Naive B cell (primary cell): Measurements from ENCODE around the gene FER1L5. TPM values are rescaled to one million over a fixed set of nuclear protein-coding genes. Genes with fewer than 3 reads are reported as not detected.

Source experiments
- ATAC-seq, 2 donors: fragments of 150-1000 bp; cut with Tn5 transposase; 2 replicates each; pipeline ENCODE4 v1.10.0; 2021; ENCODE audit warnings: low read depth in 2 of 2, mild to moderate bottlenecking in 2 of 2, moderate library complexity in 2 of 2
- DNase-seq: peaks from one replicate; pipeline ENCODE4 v3.0.0; 2022
- H3K27ac Mint-ChIP-seq, 6 donors: one replicate each; pipeline ENCODE4 v1.8.0; 2020 to 2022; ENCODE audit warnings: mild to moderate bottlenecking in 6 of 6, mixed read lengths in 6 of 6, moderate library complexity in 5 of 6, inconsistent platforms in 2 of 6
- H3K27me3 Mint-ChIP-seq, 3 donors: one replicate each; pipeline ENCODE4 v1.8.0; 2021 to 2022; ENCODE audit warnings: mixed read lengths in 3 of 3, mild to moderate bottlenecking in 1 of 3
- H3K36me3 Mint-ChIP-seq, 2 donors: one replicate each; pipeline ENCODE4 v1.8.0; 2020 to 2022; ENCODE audit warnings: mixed read lengths in 2 of 2, inconsistent platforms in 1 of 2, mild to moderate bottlenecking in 1 of 2
- H3K4me1 Mint-ChIP-seq, 3 donors: one replicate each; pipeline ENCODE4 v1.8.0; 2020 to 2022; ENCODE audit warnings: mixed read lengths in 3 of 3, inconsistent platforms in 1 of 3, mild to moderate bottlenecking in 1 of 3, moderate library complexity in 1 of 3
- H3K4me3 Mint-ChIP-seq, 8 donors: one replicate each; pipeline ENCODE4 v1.8.0; 2020 to 2022; ENCODE audit warnings: mild to moderate bottlenecking in 8 of 8, mixed read lengths in 8 of 8, moderate library complexity in 8 of 8, inconsistent platforms in 2 of 8
- H3K9me3 Mint-ChIP-seq, 7 donors: one replicate each; pipeline ENCODE4 v1.8.0; 2020 to 2022; ENCODE audit warnings: mixed read lengths in 7 of 7, mild to moderate bottlenecking in 5 of 7, inconsistent platforms in 2 of 7, moderate library complexity in 1 of 7
- polyA plus RNA-seq, 6 donors: library from polyadenylated mRNA; unstranded; fragments of 300-500 nt; fragmentation: Illumina TruSeq; gene quantifications; one replicate each; pipeline ENCODE4 v1.2.3, GENCODE V29; 2021; ENCODE audit warnings: low read depth in 6 of 6

The FER1L5 gene
- polyA plus RNA-seq, 6 donors from 2014 or later = not detected

GRCh38 chr2:96689431-96689991 is 46.9 kb downstream of the FER1L5 start:
- ATAC-seq = no peak
- Mint-ChIP-seq H3K9me3 (no peaks in the 10 kb centered on the region), H3K4me1 (no peaks in the 10 kb centered on the region), H3K4me3 (no peak overlapping the region), H3K36me3 (no peaks in the 10 kb centered on the region), H3K27ac (no peak overlapping the region), H3K27me3 (peaks cover 0 to 9% (median 1%) of the 10 kb centered on the region in 3 donors)
- no peak for DNase-seq

DNA sequence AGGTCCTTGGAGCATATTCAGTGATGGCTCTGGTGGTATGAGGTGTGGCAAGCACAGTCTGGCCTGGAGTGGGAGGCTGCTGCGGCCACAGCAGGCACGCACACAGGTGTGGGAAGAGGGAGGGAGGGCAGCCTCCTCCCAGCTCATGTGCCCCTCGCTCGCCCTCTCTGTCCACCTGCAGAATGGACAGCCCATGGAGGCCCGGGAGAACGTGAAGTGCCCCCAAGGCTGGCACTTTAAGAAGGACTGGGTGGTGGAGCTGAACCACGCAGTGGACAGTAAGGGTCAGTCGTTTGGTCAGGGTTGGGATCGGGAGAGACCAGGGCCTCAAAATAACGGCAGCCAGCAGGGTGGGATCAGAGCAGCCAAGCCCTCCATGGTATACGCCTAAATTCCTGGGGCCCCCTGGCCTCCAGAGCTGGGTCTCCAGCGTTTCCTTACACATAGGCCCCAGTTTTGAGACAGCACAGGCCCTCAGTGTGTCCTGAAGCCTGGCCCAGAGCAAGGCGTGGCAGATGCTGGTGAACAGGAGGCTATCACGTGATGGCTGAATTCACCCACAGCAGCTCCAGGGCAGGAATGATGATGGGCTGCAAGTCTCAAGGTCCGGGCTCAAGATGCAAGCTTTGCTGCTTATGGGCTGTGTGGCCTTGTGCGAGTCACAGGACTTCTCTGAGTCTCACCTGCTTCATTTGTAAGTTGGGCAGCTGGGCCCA is 47.9 kb downstream of the FER1L5 start:
- Mint-ChIP-seq H3K27me3 (peaks cover 0 to 8% (median 0%) of the 10 kb centered on the region in 3 donors), H3K27ac (no peak overlapping the region), H3K36me3 (no peaks in the 10 kb centered on the region), H3K9me3 (no peaks in the 10 kb centered on the region), H3K4me1 (no peaks in the 10 kb centered on the region), H3K4me3 (no peak overlapping the region)
- DNase-seq (no peak), ATAC-seq (no peak)

DNA sequence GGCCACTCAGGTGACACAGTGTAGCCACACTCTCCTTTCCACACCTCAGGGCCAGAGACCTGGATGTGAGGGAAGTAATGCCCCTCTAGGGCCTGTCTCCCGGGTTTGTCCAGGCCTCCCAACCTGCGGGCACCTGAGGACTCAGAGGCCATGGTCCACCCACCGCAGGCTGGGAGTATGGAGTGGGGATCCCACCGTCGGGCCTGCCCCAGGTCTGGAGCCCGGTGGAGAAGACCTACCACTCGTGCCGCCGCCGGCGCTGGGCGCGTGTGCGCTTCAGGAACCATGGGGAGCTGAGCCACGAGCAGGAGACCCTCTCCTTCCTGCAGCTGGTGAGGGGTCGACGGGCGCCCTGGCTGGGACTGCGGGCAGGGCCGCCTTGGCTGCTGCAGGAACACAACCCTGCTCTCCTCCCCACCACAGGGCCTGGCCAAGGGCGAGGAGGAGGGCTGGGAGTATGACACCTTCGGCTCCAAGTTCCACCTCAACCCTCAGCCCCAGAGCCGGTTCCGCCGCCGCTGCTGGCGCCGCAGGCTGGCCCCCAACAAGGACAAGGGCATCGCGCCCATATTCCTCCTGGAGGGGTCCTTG is 48.6 kb downstream of the FER1L5 start:
- Mint-ChIP-seq H3K9me3 (no peaks in the 10 kb centered on the region), H3K4me3 (no peak overlapping the region), H3K36me3 (no peaks in the 10 kb centered on the region), H3K27ac (no peak overlapping the region), H3K4me1 (no peaks in the 10 kb centered on the region), H3K27me3 (peaks cover 0 to 8% (median 0%) of the 10 kb centered on the region in 3 donors)
- ATAC-seq = no peak
- DNase-seq = no peak

- Mint-ChIP-seq H3K4me1 (no peaks in the 10 kb centered on the region), H3K27ac (peak overlapping the region in 1 of 6 donors; percentile 68), H3K4me3 (no peak overlapping the region), H3K9me3 (no peaks in the 10 kb centered on the region), H3K36me3 (no peaks in the 10 kb centered on the region), H3K27me3 (peaks cover 0 to 1% (median 0%) of the 10 kb centered on the region in 3 donors)
- ATAC-seq (no peak), DNase-seq (no peak)
Measured at GRCh38 chr2:96692094-96692971, 49.8 kb downstream of the FER1L5 start.

- Mint-ChIP-seq H3K9me3 (no peaks in the 10 kb centered on the region), H3K27me3 (no peaks in the 10 kb centered on the region), H3K36me3 (no peaks in the 10 kb centered on the region), H3K4me3 (no peak overlapping the region), H3K4me1 (no peaks in the 10 kb centered on the region), H3K27ac (no peak overlapping the region)
- ATAC-seq (no peak), DNase-seq (no peak)
Measured at GRCh38 chr2:96693286-96694200, 51.0 kb downstream of the FER1L5 start.

- Mint-ChIP-seq H3K27me3 (no peaks in the 10 kb centered on the region), H3K4me3 (no peak overlapping the region), H3K4me1 (no peaks in the 10 kb centered on the region), H3K9me3 (no peaks in the 10 kb centered on the region), H3K27ac (no peak overlapping the region), H3K36me3 (no peaks in the 10 kb centered on the region)
- no peak for ATAC-seq
- DNase-seq = no peak
Measured at GRCh38 chr2:96694279-96694678, 51.7 kb downstream of the FER1L5 start.

DNA sequence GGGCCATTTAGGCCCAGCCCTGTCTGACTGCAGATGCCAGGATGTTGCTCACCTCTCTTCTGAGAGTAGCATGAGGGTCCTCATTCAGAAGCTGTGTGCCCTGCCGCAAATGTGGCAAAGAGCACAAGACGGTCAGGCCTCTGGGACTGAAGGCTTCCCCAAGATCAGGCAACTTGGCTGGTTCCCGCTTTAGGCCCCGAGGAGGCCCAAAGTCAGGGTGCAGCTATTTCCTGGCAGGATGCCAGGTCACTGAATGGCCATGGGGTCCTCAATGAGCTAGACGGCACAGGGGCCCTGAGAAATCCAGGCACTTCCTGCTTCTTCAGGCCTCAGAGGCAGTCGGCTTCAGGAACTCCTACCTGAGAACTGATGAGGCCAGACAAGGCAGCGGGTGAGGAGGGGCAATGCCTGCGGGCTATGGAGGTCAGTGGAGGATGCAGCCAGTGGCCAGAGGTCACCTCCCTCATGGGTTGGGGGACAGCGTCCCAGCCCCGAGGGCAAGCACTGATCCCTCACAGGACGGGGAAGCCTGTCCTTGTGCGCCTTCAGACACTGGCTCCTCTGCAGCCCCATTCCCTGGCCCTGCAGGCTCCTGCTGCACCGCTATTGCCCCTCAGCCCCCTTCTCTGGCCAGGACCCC is 52.4 kb downstream of the FER1L5 start:
- peaks cover 0 to 5% (median 2%) of the 10 kb centered on the region in 3 donors for H3K4me1 Mint-ChIP-seq
- ATAC-seq (no peak), DNase-seq (no peak)
- H3K9me3 Mint-ChIP-seq = no peaks in the 10 kb centered on the region
- H3K27me3 Mint-ChIP-seq = no peaks in the 10 kb centered on the region
- H3K4me3 Mint-ChIP-seq = no peak overlapping the region
- H3K36me3 Mint-ChIP-seq = no peaks in the 10 kb centered on the region
- H3K27ac Mint-ChIP-seq = no peak overlapping the region

DNA sequence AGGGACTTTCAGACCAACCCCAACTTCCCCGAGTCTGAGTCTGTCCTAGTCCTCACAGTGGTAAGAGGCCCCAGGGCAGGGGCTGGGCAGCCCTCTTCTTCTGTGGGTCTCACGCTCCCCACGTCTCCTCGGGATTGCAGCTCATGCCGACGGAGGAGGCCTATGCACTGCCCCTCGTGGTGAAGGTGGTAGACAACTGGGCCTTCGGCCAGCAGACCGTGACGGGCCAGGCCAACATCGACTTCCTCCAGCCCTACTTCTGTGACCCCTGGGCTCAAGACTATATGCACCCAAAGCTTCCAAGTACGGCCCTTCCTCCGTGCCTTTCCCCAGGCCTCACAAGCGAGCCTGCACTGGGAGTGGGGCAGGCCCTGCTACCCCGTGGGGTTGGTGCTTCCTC is 53.0 kb downstream of the FER1L5 start:
- ATAC-seq (no peak), DNase-seq (no peak)
- Mint-ChIP-seq H3K4me3 (no peak overlapping the region), H3K4me1 (peaks cover 0 to 5% (median 2%) of the 10 kb centered on the region in 3 donors), H3K9me3 (no peaks in the 10 kb centered on the region), H3K27me3 (no peaks in the 10 kb centered on the region), H3K27ac (no peak overlapping the region), H3K36me3 (no peaks in the 10 kb centered on the region)

DNA sequence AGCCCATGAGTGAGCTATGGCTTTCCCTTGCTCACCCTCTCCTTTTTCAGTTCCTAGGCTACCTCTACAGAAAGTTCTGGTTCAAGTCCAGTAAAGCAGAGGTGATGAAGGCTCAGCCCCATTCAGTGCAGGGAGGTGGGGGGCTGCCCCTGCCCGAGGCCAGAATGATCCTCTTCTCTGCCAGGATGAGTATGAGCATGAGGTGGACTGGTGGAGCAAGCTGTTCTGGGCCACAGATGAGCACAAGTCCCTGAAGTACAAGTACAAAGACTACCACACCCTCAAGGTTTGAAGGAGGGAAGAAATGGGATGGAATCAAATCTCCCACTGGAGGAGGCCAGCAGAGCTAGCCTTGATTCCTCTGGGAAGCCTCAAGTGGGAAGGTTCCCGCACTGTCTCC is 54.9 kb downstream of the FER1L5 start:
- H3K27me3 Mint-ChIP-seq = no peaks in the 10 kb centered on the region
- H3K4me1 Mint-ChIP-seq = peaks cover 0 to 8% (median 2%) of the 10 kb centered on the region in 3 donors
- DNase-seq (no peak), ATAC-seq (no peak)
- H3K4me3 Mint-ChIP-seq = no peak overlapping the region
- H3K9me3 Mint-ChIP-seq = no peaks in the 10 kb centered on the region
- peak overlapping the region in 2 of 6 donors; percentile 47 to 66 for H3K27ac Mint-ChIP-seq
- H3K36me3 Mint-ChIP-seq = no peaks in the 10 kb centered on the region

- ATAC-seq = no peak
- H3K27me3 Mint-ChIP-seq = no peaks in the 10 kb centered on the region
- H3K4me3 Mint-ChIP-seq = no peak overlapping the region
- DNase-seq = no peak
- peaks cover 0 to 8% (median 2%) of the 10 kb centered on the region in 3 donors for H3K4me1 Mint-ChIP-seq
- no peaks in the 10 kb centered on the region for H3K36me3 Mint-ChIP-seq
- H3K9me3 Mint-ChIP-seq = no peaks in the 10 kb centered on the region
- no peak overlapping the region for H3K27ac Mint-ChIP-seq
Measured at GRCh38 chr2:96698221-96698861, 55.8 kb downstream of the FER1L5 start.

- Mint-ChIP-seq H3K36me3 (no peaks in the 10 kb centered on the region), H3K27ac (peak overlapping the region in 2 of 6 donors; percentile 74 to 78), H3K9me3 (no peaks in the 10 kb centered on the region)
Measured at GRCh38 chr2:96699021-96699420, 56.5 kb downstream of the FER1L5 start.

GRCh38 chr2:96699621-96700020 is 57.1 kb downstream of the FER1L5 start:
- Mint-ChIP-seq H3K4me1 (peaks cover 0 to 11% (median 2%) of the 10 kb centered on the region in 3 donors), H3K27ac (peak overlapping the region in 1 of 6 donors; percentile 88), H3K27me3 (no peaks in the 10 kb centered on the region), H3K36me3 (no peaks in the 10 kb centered on the region), H3K9me3 (no peaks in the 10 kb centered on the region), H3K4me3 (no peak overlapping the region)
- no peak for DNase-seq
- no peak for ATAC-seq

More at GRCh38 chr2:96699021-96699420, 56.5 kb downstream of the FER1L5 start:
- peaks cover 0 to 8% (median 2%) of the 10 kb centered on the region in 3 donors for H3K4me1 Mint-ChIP-seq
- H3K27me3 Mint-ChIP-seq = no peaks in the 10 kb centered on the region
- no peak for DNase-seq
- peak overlapping the region in 1 of 8 donors; percentile 70 for H3K4me3 Mint-ChIP-seq
- ATAC-seq = no peak
